Fibroblast of villous mesenchyme (primary cell): ENCODE results near the gene ADGRB3. TPM values are rescaled to one million over a fixed set of nuclear protein-coding genes. Genes with fewer than 3 reads are reported as not detected.

Source experiments
- DNase-seq: peaks from one replicate; pipeline ENCODE4 v3.0.0-alpha.2; 2010; ENCODE audit warnings: low read depth
- H3K4me3 ChIP-seq: 2 replicates; pipeline ENCODE4 v1.5.1; 2011; ENCODE audit warnings: low read depth, mild to moderate bottlenecking, low read length
- total RNA-seq: library from RNA; depleted of rRNA; stranded (reverse); fragments of >200 nt; gene quantifications from 2 replicates; pipeline ENCODE4 v1.2.3, GENCODE V29; 2012
- TF ChIP-seq, protein P1 (sequence below): IDR thresholded peaks from 2 replicates; pipeline ENCODE4 v1.5.1; 2012; ENCODE audit warnings: low read depth, mild to moderate bottlenecking, low read length; ENCODE audit not compliant: insufficient read depth

ADGRB3 gene
- total RNA-seq, 1 donor: under 0.01 TPM

DNA sequence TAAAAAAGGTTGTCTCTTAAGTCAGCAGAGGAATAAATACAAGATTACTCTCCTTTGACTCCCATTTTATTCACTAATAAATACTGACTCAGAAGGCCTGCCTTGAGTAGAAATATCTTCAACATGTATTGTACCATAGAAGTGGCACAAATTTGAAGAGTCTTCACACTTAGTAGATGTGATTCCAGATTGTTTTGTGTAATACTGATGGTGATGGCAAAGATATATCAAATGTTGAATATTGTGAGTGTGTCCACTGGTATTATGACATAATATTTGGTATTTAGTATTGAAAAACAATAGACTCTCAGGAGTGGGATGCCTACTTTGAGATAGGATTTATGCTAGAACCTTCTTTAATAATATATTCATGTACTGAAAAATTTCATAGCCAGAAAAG lies 7.0 kb downstream of the ADGRB3 start:
- DNase-seq: no peak
- no peak overlapping the region for H3K4me3 ChIP-seq
- TF ChIP-seq, protein P1, sequence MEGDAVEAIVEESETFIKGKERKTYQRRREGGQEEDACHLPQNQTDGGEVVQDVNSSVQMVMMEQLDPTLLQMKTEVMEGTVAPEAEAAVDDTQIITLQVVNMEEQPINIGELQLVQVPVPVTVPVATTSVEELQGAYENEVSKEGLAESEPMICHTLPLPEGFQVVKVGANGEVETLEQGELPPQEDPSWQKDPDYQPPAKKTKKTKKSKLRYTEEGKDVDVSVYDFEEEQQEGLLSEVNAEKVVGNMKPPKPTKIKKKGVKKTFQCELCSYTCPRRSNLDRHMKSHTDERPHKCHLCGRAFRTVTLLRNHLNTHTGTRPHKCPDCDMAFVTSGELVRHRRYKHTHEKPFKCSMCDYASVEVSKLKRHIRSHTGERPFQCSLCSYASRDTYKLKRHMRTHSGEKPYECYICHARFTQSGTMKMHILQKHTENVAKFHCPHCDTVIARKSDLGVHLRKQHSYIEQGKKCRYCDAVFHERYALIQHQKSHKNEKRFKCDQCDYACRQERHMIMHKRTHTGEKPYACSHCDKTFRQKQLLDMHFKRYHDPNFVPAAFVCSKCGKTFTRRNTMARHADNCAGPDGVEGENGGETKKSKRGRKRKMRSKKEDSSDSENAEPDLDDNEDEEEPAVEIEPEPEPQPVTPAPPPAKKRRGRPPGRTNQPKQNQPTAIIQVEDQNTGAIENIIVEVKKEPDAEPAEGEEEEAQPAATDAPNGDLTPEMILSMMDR: no peak

DNA sequence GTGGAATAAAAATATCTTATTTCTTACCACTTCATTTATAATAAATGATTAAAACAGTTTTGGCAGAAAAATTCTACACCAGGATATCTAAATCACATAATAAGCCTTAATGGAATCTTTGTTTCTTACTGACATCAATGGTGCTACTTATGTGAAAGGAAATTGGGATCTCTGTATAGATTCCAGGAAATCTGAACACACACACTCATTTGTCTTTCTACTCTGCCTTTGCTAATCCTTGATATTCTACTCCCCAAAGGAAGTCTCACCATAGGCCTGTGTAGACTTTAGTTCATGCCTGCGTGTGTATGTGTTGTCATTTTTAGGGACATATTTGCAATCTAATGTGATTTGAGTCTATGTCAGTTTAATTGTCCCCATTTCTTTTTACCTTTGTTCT lies 7.9 kb downstream of the ADGRB3 start:
- no peak overlapping the region for H3K4me3 ChIP-seq
- DNase-seq: no peak
- TF ChIP-seq, protein P1: no peak

DNA sequence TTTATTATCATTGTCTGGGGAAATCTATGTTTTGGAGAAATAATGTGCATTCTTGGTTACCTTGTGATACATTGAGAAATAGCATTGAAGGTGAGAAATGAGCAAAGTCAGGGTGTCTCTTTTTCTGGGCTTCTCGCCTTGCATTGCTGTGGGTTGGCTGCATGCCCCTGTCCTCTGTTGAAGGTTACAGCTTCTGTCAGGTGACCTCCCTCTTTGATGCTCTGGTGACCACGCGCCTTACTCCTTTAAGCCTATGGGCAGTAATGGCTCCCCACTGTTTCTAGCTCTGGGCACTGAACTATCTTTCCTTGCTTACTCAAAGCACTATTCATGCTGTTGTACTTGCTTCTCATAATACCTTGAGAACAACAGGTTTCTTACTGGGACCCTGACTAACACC lies 14.6 kb downstream of the ADGRB3 start:
- H3K4me3 ChIP-seq: no peak overlapping the region
- TF ChIP-seq, protein P1: no peak
- no peak for DNase-seq

DNA sequence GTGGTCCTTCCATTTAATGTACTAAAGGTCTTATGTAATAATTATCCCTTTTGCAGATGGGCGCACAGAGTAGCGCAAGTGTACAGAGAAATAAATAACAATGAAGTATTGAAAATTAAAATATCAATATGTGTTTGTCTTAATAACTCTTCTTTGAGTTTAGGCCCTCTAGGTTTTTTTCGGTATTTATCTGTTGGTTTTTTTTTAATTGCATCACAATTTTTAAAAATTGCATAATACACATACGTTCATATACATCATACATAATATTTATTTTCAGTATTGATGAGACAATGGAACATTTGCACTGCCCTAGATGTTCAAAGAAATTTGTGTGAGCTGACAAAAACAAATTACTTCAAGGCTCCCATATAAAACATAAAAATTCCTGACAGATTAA lies 15.1 kb downstream of the ADGRB3 start:
- TF ChIP-seq, protein P1: no peak
- no peak overlapping the region for H3K4me3 ChIP-seq
- DNase-seq: no peak

DNA sequence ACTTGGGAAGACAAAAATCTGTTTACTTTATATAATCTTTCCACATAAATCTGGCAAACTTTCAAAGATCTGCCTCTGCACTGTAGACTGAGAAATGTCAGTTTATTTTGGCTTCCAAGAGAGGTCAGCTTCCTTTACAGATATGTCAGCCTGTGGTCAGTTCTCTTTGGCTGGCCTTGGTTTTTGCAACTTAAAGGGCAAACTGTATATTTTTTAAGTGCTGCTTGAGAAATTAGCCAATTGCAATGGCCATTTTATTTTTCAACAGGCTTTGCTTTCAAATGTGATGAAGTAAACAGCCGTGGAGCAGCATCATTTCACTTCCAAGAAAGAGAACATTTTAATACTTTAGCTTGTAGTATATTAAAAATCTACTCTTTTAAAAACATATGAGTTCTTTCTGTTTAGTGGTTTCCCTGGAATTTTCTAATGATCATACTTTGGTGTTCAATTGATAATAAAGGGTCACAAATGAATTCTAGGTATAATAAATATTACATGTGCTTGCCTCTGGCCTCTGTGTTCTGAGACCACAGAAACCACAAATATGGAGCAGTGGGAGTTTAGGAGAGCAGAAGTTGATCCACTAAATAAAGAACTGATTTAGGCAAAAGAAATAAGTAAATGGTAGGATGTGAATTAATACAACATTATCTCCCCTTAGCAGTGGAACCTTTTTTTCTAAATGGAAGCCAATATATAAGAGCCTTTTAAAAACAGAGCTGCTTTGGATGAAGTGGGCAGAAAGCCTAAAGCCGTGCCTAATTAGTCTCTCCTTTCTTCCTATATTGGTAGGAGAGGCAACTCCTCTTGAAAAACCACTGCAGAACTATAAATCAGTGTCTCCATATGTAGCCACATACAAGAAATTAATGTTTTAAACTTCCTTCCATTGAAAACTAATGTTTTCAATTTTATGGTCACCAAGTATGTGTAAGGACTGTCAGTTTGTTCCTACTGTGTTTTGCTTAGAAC lies 16.2 kb downstream of the ADGRB3 start:
- H3K4me3 ChIP-seq: no peak overlapping the region
- peak; percentile 28 for DNase-seq
- TF ChIP-seq, protein P1: no peak

DNA sequence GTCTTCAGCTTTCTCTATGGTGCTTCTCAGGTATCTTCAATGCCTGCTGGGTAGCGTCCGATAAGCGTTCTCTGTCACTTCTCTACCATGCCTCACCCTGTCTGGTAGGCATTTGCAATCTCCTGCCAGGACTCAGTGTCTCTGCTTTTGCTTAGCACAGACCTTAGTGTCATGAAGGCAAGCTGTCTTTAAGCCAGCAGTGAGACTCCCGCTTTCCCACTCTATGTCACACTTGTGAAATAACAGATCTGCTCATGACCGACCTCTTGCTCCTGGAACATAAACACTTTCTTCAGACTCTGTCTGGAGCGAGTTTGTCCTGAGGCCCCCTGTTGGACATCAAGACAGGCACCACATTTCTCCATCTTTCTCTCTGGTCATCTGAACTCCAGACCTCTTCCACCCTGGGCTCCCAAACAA lies 17.0 kb downstream of the ADGRB3 start:
- no peak overlapping the region for H3K4me3 ChIP-seq
- TF ChIP-seq, protein P1: no peak
- no peak for DNase-seq
